ENCODE data around the gene OR4D10.
"Not testable (repeated sequence)": the region's sequence is repeated elsewhere in the genome, so short reads cannot be mapped to it uniquely, and the experiment has no call there.

The OR4D10 gene

DNA sequence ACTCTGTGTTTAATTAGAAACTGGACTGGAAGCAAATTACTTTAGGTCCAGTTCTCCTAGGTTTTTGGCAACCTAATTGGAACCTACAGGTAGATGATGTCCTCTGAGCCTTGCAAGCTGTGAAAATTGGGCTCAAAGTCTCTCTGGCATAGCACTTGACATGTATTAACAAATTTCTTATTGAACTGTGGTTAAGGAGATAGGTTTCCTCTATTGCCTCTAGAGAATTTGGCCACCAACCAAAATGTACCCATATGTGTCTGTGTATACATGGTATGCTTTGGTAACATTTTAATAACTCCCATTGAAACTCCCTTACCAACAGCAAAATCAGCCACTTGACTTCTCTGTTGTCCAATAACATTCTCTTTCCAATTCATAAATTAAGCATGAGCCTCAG, at the start of gene OR4D10:
Gene OR4D10, plus strand, starts transcription at position 301 of the 400 bp plus-strand sequence. CDS start 4,115 bp downstream, outside the sequence.
- H3K27me3 ChIP-seq (ENCODE audit: control insufficient read depth in 1 of 2, insufficient read depth in 2 of 2, low read length in 2 of 2), result no peaks in the 10 kb centered on the region
- no peaks in the 10 kb centered on the region for H3K36me3 ChIP-seq (ENCODE audit: control insufficient read depth in 1 of 2, insufficient read depth in 2 of 2, low read length in 2 of 2)
- no peaks in the 10 kb centered on the region for H3K4me1 ChIP-seq (ENCODE audit: control insufficient read depth in 1 of 2, insufficient read depth in 2 of 2, low read length in 2 of 2)
- H3K27ac ChIP-seq (ENCODE audit: low read depth, low read length), result no peak within 1 kb of the TSS
- H3K9me3 ChIP-seq (ENCODE audit: control insufficient read depth in 1 of 2, low read length in 2 of 2), result no peaks in the 10 kb centered on the region
- no peak within 1 kb of the TSS for H3K9ac ChIP-seq (ENCODE audit: low read depth in 1 of 2, low read length in 2 of 2)
- no peak within 1 kb of the TSS for H3K4me3 ChIP-seq (ENCODE audit: low read depth in 1 of 2, low read length in 2 of 2)

DNA sequence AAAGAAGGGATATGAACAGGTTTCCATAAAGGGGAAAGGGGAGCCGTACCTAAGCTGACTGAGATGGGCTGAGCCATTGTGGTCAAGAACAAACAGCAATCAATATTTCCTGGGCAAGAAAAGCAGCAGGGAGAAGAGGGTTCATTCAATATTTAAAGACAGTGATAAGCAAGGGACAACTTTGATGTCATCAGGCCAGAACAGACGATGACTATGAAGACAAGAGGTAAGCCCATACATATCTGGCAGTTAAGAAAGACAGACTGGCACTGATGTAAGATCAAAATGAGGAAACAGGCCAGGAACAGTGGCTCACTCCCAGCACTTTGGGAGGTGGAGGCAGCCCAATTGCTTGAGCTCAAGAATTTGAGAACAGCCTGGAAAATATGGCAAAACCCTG, 49.3 kb upstream of the OR4D10 start:
- Histone ChIP-seq H3K9me3 (ENCODE audit: control insufficient read depth in 1 of 2, low read length in 2 of 2) (no peaks in the 10 kb centered on the region), H3K4me3 (ENCODE audit: low read depth in 1 of 2, low read length in 2 of 2) (no peak overlapping the region), H3K36me3 (ENCODE audit: control insufficient read depth in 1 of 2, insufficient read depth in 2 of 2, low read length in 2 of 2) (no peaks in the 10 kb centered on the region), H3K4me1 (ENCODE audit: control insufficient read depth in 1 of 2, insufficient read depth in 2 of 2, low read length in 2 of 2) (no peaks in the 10 kb centered on the region), H3K27me3 (ENCODE audit: control insufficient read depth in 1 of 2, insufficient read depth in 2 of 2, low read length in 2 of 2) (no peaks in the 10 kb centered on the region), H3K27ac (ENCODE audit: low read depth, low read length) (no peak overlapping the region), H3K9ac (ENCODE audit: low read depth in 1 of 2, low read length in 2 of 2) (no peak overlapping the region)

GRCh38 chr11:59425131-59425530, 48.0 kb upstream of the OR4D10 start:
- Histone ChIP-seq H3K36me3 (ENCODE audit: control insufficient read depth in 1 of 2, insufficient read depth in 2 of 2, low read length in 2 of 2) (no peaks in the 10 kb centered on the region), H3K4me3 (ENCODE audit: low read depth in 1 of 2, low read length in 2 of 2) (no peak overlapping the region), H3K27me3 (ENCODE audit: control insufficient read depth in 1 of 2, insufficient read depth in 2 of 2, low read length in 2 of 2) (no peaks in the 10 kb centered on the region), H3K27ac (ENCODE audit: low read depth, low read length) (no peak overlapping the region), H3K9me3 (ENCODE audit: control insufficient read depth in 1 of 2, low read length in 2 of 2) (no peaks in the 10 kb centered on the region), H3K4me1 (ENCODE audit: control insufficient read depth in 1 of 2, insufficient read depth in 2 of 2, low read length in 2 of 2) (no peaks in the 10 kb centered on the region), H3K9ac (ENCODE audit: low read depth in 1 of 2, low read length in 2 of 2) (no peak overlapping the region)

DNA sequence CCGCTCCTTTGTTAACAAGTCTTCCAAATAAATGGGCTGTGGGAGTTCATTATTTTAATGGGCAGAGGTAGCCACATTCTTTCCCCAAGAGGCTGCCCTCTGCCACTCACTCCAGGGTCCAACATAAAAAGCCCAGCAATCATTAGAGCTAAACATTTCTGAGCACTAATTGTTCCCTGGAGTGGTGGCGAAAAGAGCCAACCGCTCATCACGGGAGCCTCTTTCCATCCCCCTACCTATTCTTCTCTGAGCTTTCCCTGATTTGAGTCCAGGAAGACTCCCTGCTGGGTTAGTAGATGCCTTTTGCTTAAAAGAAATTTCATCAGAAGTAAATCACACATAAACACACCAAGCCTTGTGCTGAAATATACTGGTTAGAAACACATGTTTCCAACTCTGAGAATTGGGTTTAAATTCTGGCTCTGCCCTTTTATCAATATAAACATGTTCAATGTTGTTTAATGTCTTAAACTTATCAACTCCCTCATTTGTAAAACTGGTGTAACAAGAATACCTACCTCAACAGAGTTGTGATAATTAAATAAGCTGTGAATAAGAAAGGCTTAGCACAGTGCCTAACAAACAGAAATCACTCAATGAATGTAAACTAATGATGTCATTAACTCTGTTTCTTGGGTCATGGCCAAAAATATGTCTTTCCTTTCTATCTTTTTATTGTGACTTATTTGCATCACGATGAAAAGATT, 46.6 kb upstream of the OR4D10 start, which contains the start of gene OR5A2:
Gene OR5A2, minus strand, starts transcription at position 53 of the 707 bp plus-strand sequence. CDS start 3,460 bp downstream, outside the sequence.
- Histone ChIP-seq H3K36me3 (ENCODE audit: control insufficient read depth in 1 of 2, insufficient read depth in 2 of 2, low read length in 2 of 2) (no peaks in the 10 kb centered on the region), H3K9me3 (ENCODE audit: control insufficient read depth in 1 of 2, low read length in 2 of 2) (no peaks in the 10 kb centered on the region), H3K9ac (ENCODE audit: low read depth in 1 of 2, low read length in 2 of 2) (no peak within 1 kb of the TSS), H3K4me3 (ENCODE audit: low read depth in 1 of 2, low read length in 2 of 2) (no peak within 1 kb of the TSS), H3K4me1 (ENCODE audit: control insufficient read depth in 1 of 2, insufficient read depth in 2 of 2, low read length in 2 of 2) (no peaks in the 10 kb centered on the region), H3K27ac (ENCODE audit: low read depth, low read length) (no peak within 1 kb of the TSS), H3K27me3 (ENCODE audit: control insufficient read depth in 1 of 2, insufficient read depth in 2 of 2, low read length in 2 of 2) (no peaks in the 10 kb centered on the region)

GRCh38 chr11:59427068-59427382, 46.1 kb upstream of the OR4D10 start:
- no peaks in the 10 kb centered on the region for H3K27me3 ChIP-seq (ENCODE audit: control insufficient read depth in 1 of 2, insufficient read depth in 2 of 2, low read length in 2 of 2)
- no peaks in the 10 kb centered on the region for H3K36me3 ChIP-seq (ENCODE audit: control insufficient read depth in 1 of 2, insufficient read depth in 2 of 2, low read length in 2 of 2)
- H3K27ac ChIP-seq (ENCODE audit: low read depth, low read length), result no peak overlapping the region
- H3K9ac ChIP-seq (ENCODE audit: low read depth in 1 of 2, low read length in 2 of 2), result no peak overlapping the region
- no peak overlapping the region for H3K4me3 ChIP-seq (ENCODE audit: low read depth in 1 of 2, low read length in 2 of 2)
- no peaks in the 10 kb centered on the region for H3K9me3 ChIP-seq (ENCODE audit: control insufficient read depth in 1 of 2, low read length in 2 of 2)
- H3K4me1 ChIP-seq (ENCODE audit: control insufficient read depth in 1 of 2, insufficient read depth in 2 of 2, low read length in 2 of 2), result no peaks in the 10 kb centered on the region

DNA sequence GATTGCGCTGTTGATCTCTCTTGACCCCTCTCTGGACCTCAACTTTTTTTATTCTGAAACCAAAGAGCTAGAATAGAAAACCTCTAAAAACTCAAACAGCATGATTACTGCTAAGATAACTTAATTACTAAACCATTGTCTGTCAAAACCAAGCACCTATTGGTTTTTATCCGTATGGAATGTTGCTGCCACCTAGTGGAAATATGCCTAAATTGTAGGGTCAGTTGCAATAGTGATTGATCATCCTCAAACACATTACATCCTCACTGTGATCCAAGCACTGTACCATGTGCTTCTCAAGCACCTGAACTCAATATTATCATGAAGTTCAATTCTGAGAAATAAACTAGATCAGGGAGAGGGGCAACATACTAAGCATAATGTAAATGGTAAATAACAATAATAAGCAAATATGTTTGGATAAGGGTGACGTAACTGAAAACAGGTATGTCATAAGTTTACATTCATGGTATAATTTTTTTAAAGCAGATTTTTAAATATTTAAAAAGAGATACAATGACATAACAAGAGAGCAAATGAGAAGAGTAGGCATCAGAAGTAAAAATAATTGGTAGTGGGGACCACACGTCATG, 43.1 kb upstream of the OR4D10 start:
- no peak overlapping the region for H3K4me3 ChIP-seq (ENCODE audit: low read depth in 1 of 2, low read length in 2 of 2)
- no peaks in the 10 kb centered on the region for H3K36me3 ChIP-seq (ENCODE audit: control insufficient read depth in 1 of 2, insufficient read depth in 2 of 2, low read length in 2 of 2)
- no peak overlapping the region for H3K9ac ChIP-seq (ENCODE audit: low read depth in 1 of 2, low read length in 2 of 2)
- no peak overlapping the region for H3K27ac ChIP-seq (ENCODE audit: low read depth, low read length)
- H3K27me3 ChIP-seq (ENCODE audit: control insufficient read depth in 1 of 2, insufficient read depth in 2 of 2, low read length in 2 of 2), result no peaks in the 10 kb centered on the region
- H3K9me3 ChIP-seq (ENCODE audit: control insufficient read depth in 1 of 2, low read length in 2 of 2), result no peaks in the 10 kb centered on the region
- H3K4me1 ChIP-seq (ENCODE audit: control insufficient read depth in 1 of 2, insufficient read depth in 2 of 2, low read length in 2 of 2), result no peaks in the 10 kb centered on the region

- Histone ChIP-seq H3K27ac (ENCODE audit: low read depth, low read length) (no peak within 1 kb of the TSS), H3K9me3 (ENCODE audit: control insufficient read depth in 1 of 2, low read length in 2 of 2) (no peaks in the 10 kb centered on the region), H3K36me3 (ENCODE audit: control insufficient read depth in 1 of 2, insufficient read depth in 2 of 2, low read length in 2 of 2) (no peaks in the 10 kb centered on the region), H3K9ac (ENCODE audit: low read depth in 1 of 2, low read length in 2 of 2) (no peak within 1 kb of the TSS), H3K4me3 (ENCODE audit: low read depth in 1 of 2, low read length in 2 of 2) (no peak within 1 kb of the TSS), H3K4me1 (ENCODE audit: control insufficient read depth in 1 of 2, insufficient read depth in 2 of 2, low read length in 2 of 2) (no peaks in the 10 kb centered on the region), H3K27me3 (ENCODE audit: control insufficient read depth in 1 of 2, insufficient read depth in 2 of 2, low read length in 2 of 2) (no peaks in the 10 kb centered on the region)
Observed at GRCh38 chr11:59436169-59436568, 36.9 kb upstream of the OR4D10 start, which contains the start of gene OR5A1. TSS of gene OR5A1 (plus strand) at chr11:59436469. CDS start at chr11:59443169, 6,700 bp downstream.

DNA sequence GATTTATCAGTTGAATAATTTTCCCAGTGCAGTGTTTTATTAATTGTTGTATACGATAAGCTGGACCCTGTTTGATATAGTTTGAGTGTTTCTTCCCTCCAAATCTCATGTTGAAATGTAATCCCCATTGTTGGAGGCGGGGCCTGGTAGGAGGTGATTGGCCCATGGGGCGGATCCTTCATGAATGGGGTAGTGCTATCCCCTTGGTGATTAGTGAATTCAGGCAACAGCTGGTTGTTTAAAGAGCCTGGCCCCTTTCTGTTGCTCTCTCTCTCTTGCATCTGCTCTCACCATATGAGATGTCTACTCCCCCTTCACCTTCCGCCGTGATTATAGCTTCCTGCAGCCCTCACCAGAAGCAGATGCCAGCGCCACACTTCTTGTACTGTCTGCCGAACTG, 35.3 kb upstream of the OR4D10 start:
- H3K4me1 ChIP-seq (ENCODE audit: control insufficient read depth in 1 of 2, insufficient read depth in 2 of 2, low read length in 2 of 2), result no peaks in the 10 kb centered on the region
- H3K9me3 ChIP-seq (ENCODE audit: control insufficient read depth in 1 of 2, low read length in 2 of 2), result no peaks in the 10 kb centered on the region
- no peak overlapping the region for H3K27ac ChIP-seq (ENCODE audit: low read depth, low read length)
- no peak overlapping the region for H3K4me3 ChIP-seq (ENCODE audit: low read depth in 1 of 2, low read length in 2 of 2)
- no peak overlapping the region for H3K9ac ChIP-seq (ENCODE audit: low read depth in 1 of 2, low read length in 2 of 2)
- H3K27me3 ChIP-seq (ENCODE audit: control insufficient read depth in 1 of 2, insufficient read depth in 2 of 2, low read length in 2 of 2), result no peaks in the 10 kb centered on the region
- H3K36me3 ChIP-seq (ENCODE audit: control insufficient read depth in 1 of 2, insufficient read depth in 2 of 2, low read length in 2 of 2), result no peaks in the 10 kb centered on the region

DNA sequence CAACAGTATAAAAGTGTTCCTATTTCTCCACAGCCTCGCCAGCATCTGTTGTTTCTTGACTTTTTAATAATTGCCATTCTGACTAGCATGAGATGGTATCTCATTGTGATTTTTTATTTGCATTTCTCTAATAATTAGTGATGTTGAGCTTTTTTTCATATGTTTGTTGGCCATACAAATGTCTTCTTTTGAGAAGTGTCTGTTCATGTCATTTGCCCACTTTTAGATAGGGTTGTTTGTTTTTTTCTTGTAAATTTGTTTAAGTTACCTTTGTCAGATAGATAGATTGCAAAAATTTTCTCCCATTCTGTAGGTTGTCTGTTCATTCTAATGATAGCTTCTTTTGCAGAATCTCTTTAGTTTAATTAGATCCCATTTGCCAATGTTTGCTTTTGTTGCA, 27.5 kb upstream of the OR4D10 start:
- not testable (repeated sequence) for H3K27me3 ChIP-seq (ENCODE audit: control insufficient read depth in 1 of 2, insufficient read depth in 2 of 2, low read length in 2 of 2); H3K36me3 ChIP-seq (ENCODE audit: control insufficient read depth in 1 of 2, insufficient read depth in 2 of 2, low read length in 2 of 2); H3K9me3 ChIP-seq (ENCODE audit: control insufficient read depth in 1 of 2, low read length in 2 of 2); H3K27ac ChIP-seq (ENCODE audit: low read depth, low read length); H3K9ac ChIP-seq (ENCODE audit: low read depth in 1 of 2, low read length in 2 of 2); H3K4me1 ChIP-seq (ENCODE audit: control insufficient read depth in 1 of 2, insufficient read depth in 2 of 2, low read length in 2 of 2); H3K4me3 ChIP-seq (ENCODE audit: low read depth in 1 of 2, low read length in 2 of 2)

- no peaks in the 10 kb centered on the region for H3K9me3 ChIP-seq (ENCODE audit: control insufficient read depth in 1 of 2, low read length in 2 of 2)
- no peak overlapping the region for H3K4me3 ChIP-seq (ENCODE audit: low read depth in 1 of 2, low read length in 2 of 2)
- H3K4me1 ChIP-seq (ENCODE audit: control insufficient read depth in 1 of 2, insufficient read depth in 2 of 2, low read length in 2 of 2), result no peaks in the 10 kb centered on the region
- no peaks in the 10 kb centered on the region for H3K27me3 ChIP-seq (ENCODE audit: control insufficient read depth in 1 of 2, insufficient read depth in 2 of 2, low read length in 2 of 2)
- no peak overlapping the region for H3K9ac ChIP-seq (ENCODE audit: low read depth in 1 of 2, low read length in 2 of 2)
- H3K36me3 ChIP-seq (ENCODE audit: control insufficient read depth in 1 of 2, insufficient read depth in 2 of 2, low read length in 2 of 2), result no peaks in the 10 kb centered on the region
- H3K27ac ChIP-seq (ENCODE audit: low read depth, low read length), result no peak overlapping the region
Observed at GRCh38 chr11:59448484-59448883, 24.6 kb upstream of the OR4D10 start.

Measured in duodenal mucosa (tissue), 2 donors.